Tibial artery (tissue), 4 donors: ENCODE measurements around the gene C1orf21.

Experiments
- DNase-seq, 2 donors: peaks; one replicate each; pipeline ENCODE4 v3.0.0-alpha.2; 2019
- H3K27ac ChIP-seq, 2 donors: fragments of 200-600 bp; sonication (generic) in 1 of 2; 1 replicate in 1 of 2; 2 replicates in 1 of 2; pipeline ENCODE4 v1.5.1; 2018 to 2019; ENCODE audit warnings: mild to moderate bottlenecking in 1 of 2
- H3K27me3 ChIP-seq, 2 donors: fragments of 200-600 bp; sonication (generic) in 1 of 2; one replicate each; pipeline versions ENCODE4 v1.5.1 to v1.6.0; 2016 to 2019
- H3K36me3 ChIP-seq, 3 donors: fragments of 200-600 bp; sonication (generic) in 2 of 3; one replicate each; pipeline ENCODE4 v1.5.1; 2016 to 2019; ENCODE audit warnings: mild to moderate bottlenecking in 2 of 3
- H3K4me1 ChIP-seq, 4 donors: fragments of 200-600 bp; sonication (generic) in 2 of 4; 1 replicate in 3 of 4; 2 replicates in 1 of 4; pipeline ENCODE4 v1.5.1; 2016 to 2019
- H3K4me3 ChIP-seq, 2 donors: fragments of 200-600 bp; sonication (generic) in 1 of 2; 1 replicate in 1 of 2; 2 replicates in 1 of 2; pipeline ENCODE4 v1.5.1; 2018 to 2019; ENCODE audit warnings: mild to moderate bottlenecking in 2 of 2
- H3K9me3 ChIP-seq, 3 donors: fragments of 200-600 bp; sonication (generic) in 1 of 3; one replicate each; pipeline ENCODE4 v1.5.1; 2016 to 2019
- intact Hi-C: fragments of 100-400 bp; cut with DNase I; formaldehyde crosslinking; loops from one replicate; pipeline ENCODE4 v1.15.0; 2023; ENCODE audit warnings: low total_unique reads
- TF ChIP-seq, protein P1 (sequence below), 2 experiments: fragments of 200-600 bp in 1 of 2; fragments of 450-650 bp in 1 of 2; IDR thresholded peaks; one replicate each; pipeline ENCODE4 v1.5.1; 2017 to 2019; ENCODE audit warnings: antibody characterized with exemption in 2 of 2, mild to moderate bottlenecking in 1 of 2, moderate library complexity in 1 of 2

Gene C1orf21

GRCh38 chr1:184677344-184677743, 290.5 kb downstream of the C1orf21 start:
- intact Hi-C loops, result no loop called here
- Histone ChIP-seq H3K4me1 (no peaks in the 10 kb centered on the region), H3K4me3 (no peak overlapping the region), H3K9me3 (peaks cover 0 to 6% (median 0%) of the 10 kb centered on the region in 3 donors), H3K27me3 (peaks cover 0 to 6% of the 10 kb centered on the region in 2 donors), H3K36me3 (no peaks in the 10 kb centered on the region), H3K27ac (no peak overlapping the region)
- TF ChIP-seq, protein P1, sequence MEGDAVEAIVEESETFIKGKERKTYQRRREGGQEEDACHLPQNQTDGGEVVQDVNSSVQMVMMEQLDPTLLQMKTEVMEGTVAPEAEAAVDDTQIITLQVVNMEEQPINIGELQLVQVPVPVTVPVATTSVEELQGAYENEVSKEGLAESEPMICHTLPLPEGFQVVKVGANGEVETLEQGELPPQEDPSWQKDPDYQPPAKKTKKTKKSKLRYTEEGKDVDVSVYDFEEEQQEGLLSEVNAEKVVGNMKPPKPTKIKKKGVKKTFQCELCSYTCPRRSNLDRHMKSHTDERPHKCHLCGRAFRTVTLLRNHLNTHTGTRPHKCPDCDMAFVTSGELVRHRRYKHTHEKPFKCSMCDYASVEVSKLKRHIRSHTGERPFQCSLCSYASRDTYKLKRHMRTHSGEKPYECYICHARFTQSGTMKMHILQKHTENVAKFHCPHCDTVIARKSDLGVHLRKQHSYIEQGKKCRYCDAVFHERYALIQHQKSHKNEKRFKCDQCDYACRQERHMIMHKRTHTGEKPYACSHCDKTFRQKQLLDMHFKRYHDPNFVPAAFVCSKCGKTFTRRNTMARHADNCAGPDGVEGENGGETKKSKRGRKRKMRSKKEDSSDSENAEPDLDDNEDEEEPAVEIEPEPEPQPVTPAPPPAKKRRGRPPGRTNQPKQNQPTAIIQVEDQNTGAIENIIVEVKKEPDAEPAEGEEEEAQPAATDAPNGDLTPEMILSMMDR (IDR thresholded peaks at IDR 0.05), result no peak
- DNase-seq, result no peak
